Thyroid gland (tissue), 4 donors: ENCODE results near the gene ZNF652.

Experiments used
- POLR2A ChIP-seq, 2 donors: fragments of 450-650 bp; IDR thresholded peaks; one replicate each; pipeline ENCODE4 v1.6.1; 2017; ENCODE audit warnings: antibody characterized with exemption in 2 of 2, mild to moderate bottlenecking in 2 of 2, moderate library complexity in 1 of 2
- TF ChIP-seq, protein P1 (sequence below), 6 experiments: fragments of 200-600 bp in 3 of 6; fragments of 450-650 bp in 3 of 6; sonication (generic) in 3 of 6; IDR thresholded peaks; one replicate each; pipeline ENCODE4 v1.5.1; 2016 to 2019; ENCODE audit warnings: antibody characterized with exemption in 6 of 6, mild to moderate bottlenecking in 2 of 6, inconsistent platforms in 1 of 6, moderate library complexity in 1 of 6

DNA sequence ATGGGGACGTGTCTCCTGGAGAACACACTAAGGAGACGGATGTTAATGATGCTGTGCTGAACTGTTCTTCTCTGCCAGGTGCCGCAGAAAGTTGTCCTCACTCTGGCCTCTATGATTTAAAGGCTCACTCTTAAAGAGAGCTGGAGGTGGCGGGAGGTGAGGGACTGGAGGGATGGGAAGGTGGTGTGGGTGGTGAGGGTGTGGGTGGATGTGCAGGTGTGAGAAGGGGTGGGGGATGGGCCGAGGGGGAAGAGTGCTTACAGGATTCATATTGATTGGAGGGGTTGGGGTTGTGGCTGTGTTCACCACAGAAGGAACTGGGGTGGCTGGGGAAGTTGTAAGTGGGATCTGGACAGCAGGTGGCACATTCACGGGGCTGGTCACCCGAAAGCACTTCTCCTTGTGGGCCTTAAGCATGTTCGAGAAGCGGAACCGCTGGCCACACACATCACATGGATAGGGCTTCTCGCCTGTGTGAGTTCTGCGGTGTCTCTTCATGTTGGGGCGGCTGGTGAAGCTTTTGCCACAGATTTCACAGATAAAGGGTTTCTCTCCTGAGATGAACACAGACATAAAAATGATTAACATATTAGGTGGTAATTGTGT is 63.6 kb downstream of the ZNF652 start:
- TF ChIP-seq, protein P1, sequence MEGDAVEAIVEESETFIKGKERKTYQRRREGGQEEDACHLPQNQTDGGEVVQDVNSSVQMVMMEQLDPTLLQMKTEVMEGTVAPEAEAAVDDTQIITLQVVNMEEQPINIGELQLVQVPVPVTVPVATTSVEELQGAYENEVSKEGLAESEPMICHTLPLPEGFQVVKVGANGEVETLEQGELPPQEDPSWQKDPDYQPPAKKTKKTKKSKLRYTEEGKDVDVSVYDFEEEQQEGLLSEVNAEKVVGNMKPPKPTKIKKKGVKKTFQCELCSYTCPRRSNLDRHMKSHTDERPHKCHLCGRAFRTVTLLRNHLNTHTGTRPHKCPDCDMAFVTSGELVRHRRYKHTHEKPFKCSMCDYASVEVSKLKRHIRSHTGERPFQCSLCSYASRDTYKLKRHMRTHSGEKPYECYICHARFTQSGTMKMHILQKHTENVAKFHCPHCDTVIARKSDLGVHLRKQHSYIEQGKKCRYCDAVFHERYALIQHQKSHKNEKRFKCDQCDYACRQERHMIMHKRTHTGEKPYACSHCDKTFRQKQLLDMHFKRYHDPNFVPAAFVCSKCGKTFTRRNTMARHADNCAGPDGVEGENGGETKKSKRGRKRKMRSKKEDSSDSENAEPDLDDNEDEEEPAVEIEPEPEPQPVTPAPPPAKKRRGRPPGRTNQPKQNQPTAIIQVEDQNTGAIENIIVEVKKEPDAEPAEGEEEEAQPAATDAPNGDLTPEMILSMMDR (IDR thresholded peaks at IDR 0.05): no peak
- no peak for TF ChIP-seq POLR2A (IDR thresholded peaks at IDR 0.05)
